CD14-positive monocyte (primary cell): ENCODE results near the gene HUWE1. TPM values are rescaled to one million over a fixed set of nuclear protein-coding genes. Genes with fewer than 3 reads are reported as not detected.

Source experiments
- DNase-seq, 3 donors: peaks; one replicate each; pipeline ENCODE4 v3.0.0-alpha.2; 2011 to 2022
- H2AFZ ChIP-seq: 2 replicates; pipeline ENCODE4 v1.6.0; 2012; ENCODE audit warnings: mild to moderate bottlenecking, low read depth, low read length, inconsistent platforms; ENCODE audit not compliant: insufficient read depth, poor library complexity, severe bottlenecking
- H3K27ac ChIP-seq, 2 donors: 1 replicate in 1 of 2; 2 replicates in 1 of 2; pipeline ENCODE4 v1.5.1; 2012 to 2013; ENCODE audit warnings: low read length in 2 of 2, control low read depth in 1 of 2, inconsistent platforms in 1 of 2, low read depth in 1 of 2, mild to moderate bottlenecking in 1 of 2
- H3K27me3 ChIP-seq, 2 donors: one replicate each; pipeline versions ENCODE4 v1.6.0 to v1.6.1; 2011 to 2013; ENCODE audit warnings: low read length in 2 of 2; ENCODE audit not compliant: control insufficient read depth in 2 of 2, insufficient read depth in 2 of 2
- H3K36me3 ChIP-seq, 2 donors: replicated peaks in 1 of 2; 1 replicate in 1 of 2; 2 replicates in 1 of 2; pipeline versions ENCODE4 v1.5.1 to v1.6.1; 2012 to 2013; ENCODE audit warnings: low read length in 2 of 2, control low read depth in 1 of 2, inconsistent platforms in 1 of 2, mild to moderate bottlenecking in 1 of 2; ENCODE audit not compliant: insufficient read depth in 2 of 2, control insufficient read depth in 1 of 2
- H3K4me1 ChIP-seq, 2 donors: 1 replicate in 1 of 2; 2 replicates in 1 of 2; pipeline versions ENCODE4 v1.5.1 to v1.6.1; 2012 to 2013; ENCODE audit warnings: low read length in 2 of 2, control low read depth in 1 of 2, inconsistent platforms in 1 of 2, mild to moderate bottlenecking in 1 of 2, moderate library complexity in 1 of 2; ENCODE audit not compliant: insufficient read depth in 2 of 2, control insufficient read depth in 1 of 2
- H3K4me2 ChIP-seq: replicated peaks from 2 replicates; pipeline ENCODE3; 2012; ENCODE audit warnings: low read length, moderate library complexity, mild to moderate bottlenecking; ENCODE audit not compliant: poor library complexity, severe bottlenecking; ENCODE audit errors: extremely low read depth
- H3K4me3 ChIP-seq, 3 experiments: fragments of 200-600 bp in 1 of 3; sonication (generic) in 1 of 3; replicated peaks in 1 of 3; 1 replicate in 2 of 3; 2 replicates in 1 of 3; pipeline ENCODE4 v1.5.1; 2011 to 2013; ENCODE audit warnings: low read length in 3 of 3, mild to moderate bottlenecking in 3 of 3, control low read depth in 2 of 3, low read depth in 2 of 3, inconsistent platforms in 1 of 3, moderate library complexity in 1 of 3
- H3K79me2 ChIP-seq: 2 replicates; pipeline ENCODE4 v1.6.0; 2012; ENCODE audit warnings: mild to moderate bottlenecking, control low read depth, inconsistent platforms, low read length, moderate library complexity; ENCODE audit not compliant: insufficient read depth
- H3K9ac ChIP-seq: 2 replicates; pipeline ENCODE4 v1.6.0; 2017; ENCODE audit warnings: low read length, mild to moderate bottlenecking; ENCODE audit not compliant: insufficient read depth, poor library complexity, severe bottlenecking
- H3K9me3 ChIP-seq, 2 donors: replicated peaks in 1 of 2; 1 replicate in 1 of 2; 2 replicates in 1 of 2; pipeline versions ENCODE4 v1.5.1 to v1.6.1; 2012 to 2013; ENCODE audit warnings: low read length in 2 of 2, control low read depth in 1 of 2; ENCODE audit not compliant: control insufficient read depth in 1 of 2, insufficient read depth in 1 of 2
- H4K20me1 ChIP-seq: 2 replicates; pipeline ENCODE4 v1.6.0; 2012; ENCODE audit warnings: mild to moderate bottlenecking, low read length, control low read depth, moderate library complexity; ENCODE audit not compliant: insufficient read depth
- H3K27ac Mint-ChIP-seq, 7 donors: one replicate each; pipeline ENCODE4 v1.8.0; 2020; ENCODE audit warnings: mild to moderate bottlenecking in 7 of 7, mixed read lengths in 7 of 7, moderate library complexity in 6 of 7, inconsistent platforms in 2 of 7
- H3K27me3 Mint-ChIP-seq, 3 donors: one replicate each; pipeline ENCODE4 v1.8.0; 2021 to 2022; ENCODE audit warnings: low read depth in 3 of 3, mild to moderate bottlenecking in 3 of 3, mixed read lengths in 3 of 3, moderate library complexity in 3 of 3, inconsistent platforms in 1 of 3
- H3K36me3 Mint-ChIP-seq, 2 donors: one replicate each; pipeline ENCODE4 v1.8.0; 2020; ENCODE audit warnings: mixed read lengths in 2 of 2, inconsistent platforms in 1 of 2, mild to moderate bottlenecking in 1 of 2
- H3K4me1 Mint-ChIP-seq: one replicate; pipeline ENCODE4 v1.8.0; 2020; ENCODE audit warnings: mild to moderate bottlenecking, mixed read lengths
- H3K4me3 Mint-ChIP-seq, 2 donors: one replicate each; pipeline ENCODE4 v1.8.0; 2020; ENCODE audit warnings: mild to moderate bottlenecking in 2 of 2, mixed read lengths in 2 of 2, moderate library complexity in 1 of 2
- H3K9me3 Mint-ChIP-seq, 7 donors: one replicate each; pipeline ENCODE4 v1.8.0; 2020 to 2022; ENCODE audit warnings: mixed read lengths in 7 of 7, mild to moderate bottlenecking in 6 of 7, moderate library complexity in 6 of 7, inconsistent platforms in 2 of 7
- CTCF ChIP-seq: fragments of 200-600 bp; IDR thresholded peaks from one replicate; pipeline ENCODE4 v1.8.0; 2022; ENCODE audit warnings: antibody characterized with exemption, mild to moderate bottlenecking
- WGBS: methylation state at CpG from one replicate; pipeline ENCODE4 v1.1.5; 2013; ENCODE audit warnings: missing lambda C conversion rate; ENCODE audit not compliant: insufficient coverage; 5-methylcytosine and 5-hydroxymethylcytosine counted together
- intact Hi-C, 2 donors: fragments of 100-400 bp; cut with micrococcal nuclease; formaldehyde crosslinking; loops; one replicate each; pipeline versions ENCODE4 v1.15.0 to v1.15.1; 2023
- polyA plus RNA-seq, 3 donors: library from polyadenylated mRNA; depleted of rRNA in 1 of 3; unstranded in 2 of 3; stranded (reverse) in 1 of 3; fragments of 300-500 nt in 2 of 3; fragments of >200 nt in 1 of 3; fragmentation: Illumina TruSeq in 2 of 3; gene quantifications; 1 replicate in 2 of 3; 2 replicates in 1 of 3; pipeline ENCODE4 v1.2.3, GENCODE V29; 2012 to 2021

The HUWE1 gene
- polyA plus RNA-seq, 3 donors = 1.8 to 31.1 (median 4.3) TPM

DNA sequence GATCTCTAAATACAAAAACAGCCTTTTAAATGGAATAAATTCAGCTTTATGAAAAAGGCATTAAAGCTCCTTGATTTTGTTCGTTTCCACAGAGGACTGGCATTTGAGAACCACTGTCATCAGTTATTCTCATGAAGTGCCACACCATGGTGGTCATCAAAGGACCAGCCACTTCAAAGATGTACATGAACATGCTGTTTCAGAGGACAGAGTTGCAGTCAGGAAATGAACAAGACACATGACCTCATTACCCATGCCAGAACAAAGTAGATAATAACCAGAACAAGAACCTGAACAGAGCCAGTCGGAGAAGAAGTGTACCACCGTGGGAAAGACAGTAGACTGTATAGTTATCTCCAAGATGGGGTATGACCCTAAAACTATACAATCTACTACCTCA, 129.7 kb downstream of the HUWE1 start:
- Mint-ChIP-seq H3K4me1 (no peaks in the 10 kb centered on the region), H3K36me3 (peaks cover 77% of the 10 kb centered on the region in 2 donors), H3K27me3 (peaks cover 0 to 3% (median 0%) of the 10 kb centered on the region in 3 donors), H3K4me3 (no peak overlapping the region), H3K27ac (no peak overlapping the region), H3K9me3 (no peaks in the 10 kb centered on the region)
- whole genome bisulfite sequencing = no CpG with 5 or more reads among the region's 3 CpGs
- Histone ChIP-seq H2AFZ (no peak overlapping the region), H3K79me2 (no peaks in the 10 kb centered on the region), H3K9me3 (no peaks in the 10 kb centered on the region), H4K20me1 (no peaks in the 10 kb centered on the region), H3K27ac (no peak overlapping the region), H3K27me3 (no peaks in the 10 kb centered on the region), H3K4me1 (no peaks in the 10 kb centered on the region), H3K36me3 (peaks cover 88 to 97% of the 10 kb centered on the region in 2 donors), H3K9ac (no peak overlapping the region), H3K4me3 (no peak overlapping the region), H3K4me2 (no peak overlapping the region)
- intact Hi-C loops = loop anchor here in 1 of 2 donors (10.0 kb wide), 2 partner anchors 48 to 438 kb away; no protein-coding TSS in a partner anchor
- DNase-seq = no peak
- TF ChIP-seq CTCF = no peak

DNA sequence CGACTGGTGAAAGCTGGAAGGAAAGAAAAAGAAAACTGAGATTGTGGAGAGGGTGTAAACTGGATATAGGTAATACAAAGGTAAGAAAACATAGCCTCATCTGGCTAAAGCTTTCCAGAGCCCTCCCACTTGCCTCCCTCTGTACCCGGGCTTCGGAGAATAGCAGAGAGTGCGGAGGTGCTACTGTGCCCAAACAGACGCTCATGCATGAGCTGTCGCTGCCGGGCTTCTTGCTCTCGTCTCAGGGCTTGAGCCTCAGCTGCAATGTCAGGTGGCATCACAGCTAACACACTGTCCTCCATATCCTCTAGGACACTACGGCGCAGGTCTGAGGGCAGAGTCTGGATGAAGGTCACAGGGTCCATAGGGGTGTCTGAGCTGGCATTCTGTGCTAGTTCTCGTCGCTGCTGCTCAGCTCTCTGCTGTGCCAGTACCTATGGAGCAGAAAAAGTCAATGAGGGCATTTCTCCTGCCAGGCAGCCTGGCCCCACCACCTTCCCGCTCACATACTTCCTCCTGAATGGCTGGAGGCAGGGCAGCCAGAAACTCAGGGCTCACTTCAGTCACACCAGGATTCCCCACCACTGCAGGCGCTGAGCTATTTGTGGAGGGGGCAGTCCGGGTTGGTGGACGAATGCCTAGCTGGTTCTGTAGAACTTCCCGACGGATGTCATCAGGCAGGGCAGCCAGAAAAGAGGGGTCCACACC, 135.6 kb downstream of the HUWE1 start:
- no peaks in the 10 kb centered on the region for H3K4me1 Mint-ChIP-seq
- H3K79me2 ChIP-seq = no peaks in the 10 kb centered on the region
- no peaks in the 10 kb centered on the region for H3K9me3 ChIP-seq
- no peak overlapping the region for H3K27ac Mint-ChIP-seq
- peaks cover 77 to 91% of the 10 kb centered on the region in 2 donors for H3K36me3 Mint-ChIP-seq
- H3K4me2 ChIP-seq = no peak overlapping the region
- no peaks in the 10 kb centered on the region for H3K27me3 ChIP-seq
- H3K9me3 Mint-ChIP-seq = peaks cover 0 to 3% (median 0%) of the 10 kb centered on the region in 7 donors
- WGBS = 100% methylated on average over 3 of the region's 18 CpGs
- no peak overlapping the region for H3K9ac ChIP-seq
- H3K4me1 ChIP-seq = no peaks in the 10 kb centered on the region
- intact Hi-C loops = loop anchor here in 1 of 2 donors (10.0 kb wide), 2 partner anchors 54 to 444 kb away; no protein-coding TSS in a partner anchor
- H3K27ac ChIP-seq = no peak overlapping the region
- H3K36me3 ChIP-seq = peaks cover 91 to 98% of the 10 kb centered on the region in 2 donors
- no peak for TF ChIP-seq CTCF
- H4K20me1 ChIP-seq = no peaks in the 10 kb centered on the region
- H2AFZ ChIP-seq = no peak overlapping the region
- no peak overlapping the region for H3K4me3 Mint-ChIP-seq
- peaks cover 0 to 9% (median 0%) of the 10 kb centered on the region in 3 donors for H3K27me3 Mint-ChIP-seq
- no peak for DNase-seq
- H3K4me3 ChIP-seq = no peak overlapping the region
